H1 (cell line): Measurements from ENCODE around the gene SAMD4A. TPM values are rescaled to one million over a fixed set of nuclear protein-coding genes. Genes with fewer than 3 reads are reported as not detected.

Source experiments
- CTCF ChIA-PET: fragments of 300-600 bp; sonication (Branson Sonifier 250); formaldehyde crosslinking; loops from one replicate; lab custom pipeline; 2021; ENCODE audit not compliant: partially characterized antibody; lab: Charles Lee
- POLR2A ChIA-PET: fragments of 300-600 bp; sonication (Branson Sonifier 250); formaldehyde crosslinking; loops from one replicate; lab custom pipeline; 2021; ENCODE audit warnings: inconsistent platforms; ENCODE audit not compliant: partially characterized antibody; lab: Charles Lee
- DNase-seq, 2 experiments: peaks; one replicate each; pipeline versions ENCODE4 v3.0.0 to v3.0.0-alpha.2; 2010 to 2022; ENCODE audit warnings: low spot score in 2 of 2, low read depth in 1 of 2, mixed read lengths in 1 of 2
- FAIRE-seq: peaks from 2 replicates; lab custom pipeline; 2011; peaks lifted over from hg19 to GRCh38; lab: Jason Lieb, UNC
- H2AFZ ChIP-seq: 2 replicates; pipeline ENCODE4 v1.8.1; 2012; ENCODE audit warnings: low read length, inconsistent platforms
- H2AK5ac ChIP-seq: 2 replicates; pipeline ENCODE4 v1.6.1; 2013; ENCODE audit warnings: low read depth, low read length
- H2BK120ac ChIP-seq: replicated peaks from 2 replicates; pipeline ENCODE3; 2013; ENCODE audit warnings: low read depth, low read length, inconsistent platforms
- H2BK12ac ChIP-seq: 2 replicates; pipeline ENCODE4 v1.6.1; 2013; ENCODE audit warnings: low read depth, low read length
- H2BK15ac ChIP-seq: 2 replicates; pipeline ENCODE4 v1.6.1; 2013; ENCODE audit warnings: low read length
- H2BK20ac ChIP-seq: 2 replicates; pipeline ENCODE4 v1.6.1; 2013; ENCODE audit warnings: low read length
- H2BK5ac ChIP-seq: 2 replicates; pipeline ENCODE4 v1.6.1; 2013; ENCODE audit warnings: low read depth, low read length
- H3K14ac ChIP-seq: 2 replicates; pipeline ENCODE4 v1.6.1; 2013; ENCODE audit warnings: inconsistent platforms; ENCODE audit not compliant: insufficient read length
- H3K18ac ChIP-seq: 2 replicates; pipeline ENCODE4 v1.6.1; 2013; ENCODE audit warnings: low read length; ENCODE audit errors: extremely low read depth
- H3K23ac ChIP-seq: 2 replicates; pipeline ENCODE4 v1.6.1; 2013; ENCODE audit warnings: inconsistent platforms; ENCODE audit not compliant: insufficient read length
- H3K23me2 ChIP-seq: 2 replicates; pipeline ENCODE4 v1.6.1; 2013; ENCODE audit warnings: low read depth, low read length
- H3K27ac ChIP-seq: 2 replicates; pipeline ENCODE4 v1.6.1; 2011; ENCODE audit warnings: low read depth, low read length, inconsistent platforms
- H3K27me3 ChIP-seq, 4 experiments: replicated peaks in 1 of 4; 1 replicate in 1 of 4; 2 replicates in 3 of 4; pipeline versions ENCODE4 v1.6.1 to v1.8.1; 2011 to 2013; ENCODE audit warnings: low read length in 3 of 4, mild to moderate bottlenecking in 3 of 4, inconsistent platforms in 2 of 4, mixed read lengths in 2 of 4, moderate library complexity in 1 of 4; ENCODE audit not compliant: control insufficient read depth in 3 of 4, insufficient read depth in 3 of 4; ENCODE audit errors: extremely low read depth in 1 of 4
- H3K36me3 ChIP-seq, 4 experiments: 2 replicates each; pipeline versions ENCODE4 v1.6.1 to v1.8.1; 2011 to 2013; ENCODE audit warnings: mild to moderate bottlenecking in 4 of 4, low read length in 3 of 4, moderate library complexity in 2 of 4, control low read depth in 1 of 4, inconsistent platforms in 1 of 4; ENCODE audit not compliant: insufficient read depth in 4 of 4, control insufficient read depth in 2 of 4
- H3K4ac ChIP-seq: replicated peaks from 2 replicates; pipeline ENCODE3; 2013; ENCODE audit warnings: low read length, low read depth, mixed read lengths, inconsistent platforms; ENCODE audit not compliant: insufficient read length
- H3K4me1 ChIP-seq, 4 experiments: replicated peaks in 1 of 4; 1 replicate in 1 of 4; 2 replicates in 3 of 4; pipeline versions ENCODE4 v1.6.1 to v1.8.1; 2011 to 2013; ENCODE audit warnings: low read length in 3 of 4, inconsistent platforms in 2 of 4, mixed read lengths in 1 of 4; ENCODE audit not compliant: insufficient read depth in 4 of 4, control insufficient read depth in 3 of 4
- H3K4me2 ChIP-seq, 2 experiments: 2 replicates each; pipeline versions ENCODE4 v1.6.1 to v1.8.1; 2011 to 2013; ENCODE audit warnings: low read depth in 2 of 2, low read length in 2 of 2, control low read depth in 1 of 2, inconsistent platforms in 1 of 2, mild to moderate bottlenecking in 1 of 2; ENCODE audit not compliant: insufficient read depth in 1 of 2
- H3K4me3 ChIP-seq, 4 experiments: fragments of 200-600, 300-600 bp in 1 of 4; sonication (generic), shearing (Covaris generic), sonication (Bioruptor Twin) in 1 of 4; 2 replicates each; pipeline versions ENCODE4 v1.5.1 to v1.8.1; 2011 to 2016; ENCODE audit warnings: low read length in 4 of 4, low read depth in 3 of 4, control low read depth in 2 of 4, inconsistent platforms in 2 of 4, mild to moderate bottlenecking in 2 of 4, mixed read lengths in 1 of 4, moderate library complexity in 1 of 4; ENCODE audit not compliant: insufficient read depth in 2 of 4; ENCODE audit errors: extremely low read depth in 1 of 4
- H3K56ac ChIP-seq: replicated peaks from 2 replicates; pipeline ENCODE3; 2013; ENCODE audit warnings: low read depth, mild to moderate bottlenecking, mixed read lengths, low read length, inconsistent platforms; ENCODE audit not compliant: insufficient read length
- H3K79me1 ChIP-seq: 2 replicates; pipeline ENCODE4 v1.6.1; 2013; ENCODE audit warnings: low read depth, low read length, control low read depth
- H3K79me2 ChIP-seq, 2 experiments: 2 replicates each; pipeline versions ENCODE4 v1.6.1 to v1.8.1; 2012 to 2013; ENCODE audit warnings: low read length in 2 of 2, mild to moderate bottlenecking in 2 of 2, inconsistent platforms in 1 of 2; ENCODE audit not compliant: insufficient read depth in 2 of 2, control insufficient read depth in 1 of 2
- H3K9ac ChIP-seq, 4 experiments: replicated peaks in 1 of 4; 1 replicate in 1 of 4; 2 replicates in 3 of 4; pipeline versions ENCODE4 v1.6.1 to v1.8.1; 2011 to 2013; ENCODE audit warnings: low read depth in 3 of 4, low read length in 3 of 4, control low read depth in 2 of 4, mild to moderate bottlenecking in 2 of 4, moderate library complexity in 2 of 4, inconsistent platforms in 1 of 4; ENCODE audit errors: extremely low read depth in 1 of 4
- H3K9me3 ChIP-seq, 2 experiments: 2 replicates each; pipeline versions ENCODE4 v1.6.1 to v1.8.1; 2012 to 2013; ENCODE audit warnings: mild to moderate bottlenecking in 2 of 2, moderate library complexity in 2 of 2, control low read depth in 1 of 2, inconsistent platforms in 1 of 2, low read depth in 1 of 2, low read length in 1 of 2, mixed read lengths in 1 of 2; ENCODE audit not compliant: insufficient read depth in 2 of 2
- H4K20me1 ChIP-seq, 2 experiments: replicated peaks in 1 of 2; 2 replicates each; pipeline versions ENCODE3 to v1.8.1; 2011 to 2013; ENCODE audit warnings: inconsistent platforms in 2 of 2, low read length in 2 of 2, mild to moderate bottlenecking in 1 of 2; ENCODE audit not compliant: insufficient read depth in 2 of 2, control insufficient read depth in 1 of 2
- H4K5ac ChIP-seq: 2 replicates; pipeline ENCODE4 v1.6.1; 2013; ENCODE audit warnings: low read length, low read depth, mixed read lengths, inconsistent platforms; ENCODE audit not compliant: insufficient read length
- H4K8ac ChIP-seq: 2 replicates; pipeline ENCODE4 v1.8.0; 2013; ENCODE audit warnings: mild to moderate bottlenecking, moderate library complexity, low read length, inconsistent platforms; ENCODE audit not compliant: insufficient read depth; ENCODE audit errors: extremely low read depth
- H4K91ac ChIP-seq: replicated peaks from 2 replicates; pipeline ENCODE3; 2013; ENCODE audit warnings: low read length, mixed read lengths, inconsistent platforms; ENCODE audit not compliant: insufficient read length
- CHD2 ChIP-seq: IDR thresholded peaks from 2 replicates; pipeline ENCODE4 v1.6.1; 2012; ENCODE audit warnings: low read length, improper control_type of control experiment
- GTF2F1 ChIP-seq: IDR thresholded peaks from 2 replicates; pipeline ENCODE4 v1.6.1; 2012; ENCODE audit warnings: low read depth, low read length, improper control_type of control experiment, borderline replicate concordance
- HDAC2 ChIP-seq, 2 experiments: fragments of 300-600 bp in 1 of 2; sonication (generic) in 1 of 2; IDR thresholded peaks; 2 replicates each; pipeline ENCODE4 v1.6.1; 2011 to 2012; ENCODE audit warnings: low read depth in 2 of 2, low read length in 2 of 2, mild to moderate bottlenecking in 2 of 2, moderate library complexity in 2 of 2, borderline replicate concordance in 1 of 2, inconsistent platforms in 1 of 2
- KDM1A ChIP-seq: fragments of 200-600, 300-600 bp; sonication (generic); IDR thresholded peaks from 2 replicates; pipeline ENCODE4 v1.7.1; 2016; ENCODE audit warnings: mild to moderate bottlenecking, low read length, borderline replicate concordance
- KDM5A ChIP-seq: fragments of 200-600 bp; IDR thresholded peaks from 2 replicates; pipeline ENCODE4 v1.7.1; 2012; ENCODE audit warnings: mild to moderate bottlenecking, low read length, inconsistent platforms, mixed read lengths
- NRF1 ChIP-seq: IDR thresholded peaks from 2 replicates; pipeline ENCODE4 v1.6.1; 2011; ENCODE audit warnings: mild to moderate bottlenecking, low read depth, low read length, improper control_type of control experiment
- RBBP5 ChIP-seq: IDR thresholded peaks from 2 replicates; pipeline ENCODE4 v1.7.1; 2012; ENCODE audit warnings: low read depth, mild to moderate bottlenecking, inconsistent platforms, low read length, moderate library complexity, borderline replicate concordance
- SIRT6 ChIP-seq: IDR thresholded peaks from one replicate; pipeline ENCODE4 v1.7.1; 2012; ENCODE audit warnings: low read length, inconsistent platforms
- TEAD4 ChIP-seq: IDR thresholded peaks from 2 replicates; pipeline ENCODE4 v1.6.1; 2012; ENCODE audit warnings: low read depth, low read length, inconsistent platforms, mixed read lengths
- ZNF274 ChIP-seq: IDR thresholded peaks from 2 replicates; pipeline ENCODE4 v1.7.0; 2012; ENCODE audit warnings: low read length, borderline replicate concordance; ENCODE audit errors: extremely low read depth
- WGBS, 2 experiments: shearing (Covaris generic) in 1 of 2; methylation state at CpG; one replicate each; pipeline versions ENCODE4 v1.1.6 to v1.1.7; 2013 to 2015; ENCODE audit warnings: low lambda C conversion rate in 2 of 2, mixed read lengths in 2 of 2, inconsistent platforms in 1 of 2, low coverage in 1 of 2, missing lambda C conversion rate in 1 of 2; ENCODE audit not compliant: insufficient replicate concordance in 2 of 2, insufficient coverage in 1 of 2, insufficient read length in 1 of 2; ENCODE audit errors: extremely low coverage in 1 of 2, missing lambda C conversion rate in 1 of 2; 5-methylcytosine and 5-hydroxymethylcytosine counted together
- polyA plus RNA-seq, 7 experiments: library from polyadenylated mRNA; depleted of rRNA in 3 of 7; stranded (reverse) in 5 of 7; unstranded in 2 of 7; fragments of >200 nt in 5 of 7; fragments of 200-250 nt in 2 of 7; gene quantifications; 1 replicate in 5 of 7; 2 replicates in 1 of 7; 4 replicates in 1 of 7; pipeline versions ENCODE4 v1.2.1 to v1.2.3, GENCODE V29; 2011 to 2013; ENCODE audit warnings: missing spikeins in 2 of 7, mixed read lengths in 2 of 7
- total RNA-seq: library from RNA; stranded (reverse); fragmentation: NEBNext Ultra II Directional; extraction: Animal tissue kit (Norgen Biotek cat#: 25700); gene quantifications from 2 replicates; pipeline ENCODE4 v1.2.1, GENCODE V29; 2021

The SAMD4A gene
- total and polyA plus RNA-seq, 2 of the 8 experiments (the other 6 are each of a cell fraction or from before 2014, with no cell fraction given) = 2.4 to 12.3 TPM

GRCh38 chr14:54649056-54649455, 82.1 kb downstream of the SAMD4A start:
- H3K18ac ChIP-seq = 0 out of 2 replicates have a peak overlapping the region, but pooled peaks have one; percentile 4
- 0 out of 2 replicates have a peak overlapping the region, but pooled peaks have one; percentile 15 for H2BK20ac ChIP-seq
- H3K79me1 ChIP-seq = no peaks in the 10 kb centered on the region; the same call in 1 of the 2 replicates
- no peak overlapping the region; the same call in 1 of the 2 replicates for H2BK5ac ChIP-seq
- no peaks in the 10 kb centered on the region for H3K79me2 ChIP-seq
- H3K9ac ChIP-seq = no peak overlapping the region
- no peak overlapping the region for H2BK120ac ChIP-seq
- H3K4me1 ChIP-seq = peaks cover 5 to 29% (median 9%) of the 10 kb centered on the region in 4 experiments; a peak in 6 of 7 replicates
- no peak overlapping the region for H3K4ac ChIP-seq
- H2BK12ac ChIP-seq = peak overlapping the region; percentile 82; the same call in 1 of the 2 replicates
- H2AFZ ChIP-seq = no peak overlapping the region
- no peak overlapping the region for H4K91ac ChIP-seq
- CTCF ChIA-PET = interaction anchor here (0.9 to 2.2 kb wide), 5 partner anchors 10 to 72 kb away, joined by 3 to 9 read pairs (median 5); no protein-coding TSS in a partner anchor
- 89% methylated on average over 6 of the region's 6 CpGs; no CpG with 5 or more reads in 1 of the 2 experiments for WGBS, 2 experiments
- POLR2A ChIA-PET = interaction anchor here (1.0 to 1.1 kb wide), 2 partner anchors 10 kb away, joined by 3 read pairs; no protein-coding TSS in a partner anchor
- H3K9me3 ChIP-seq = no peaks in the 10 kb centered on the region
- no peak overlapping the region for H2BK15ac ChIP-seq
- H4K5ac ChIP-seq = no peak overlapping the region
- DNase-seq = no peak
- H3K23ac ChIP-seq = no peak overlapping the region
- H3K27me3 ChIP-seq = no peaks in the 10 kb centered on the region
- H3K27ac ChIP-seq = no peak overlapping the region
- no peak overlapping the region for H3K56ac ChIP-seq
- H3K14ac ChIP-seq = no peak overlapping the region
- H3K36me3 ChIP-seq = no peaks in the 10 kb centered on the region
- FAIRE-seq = no peak
- no peak overlapping the region for H4K8ac ChIP-seq
- H4K20me1 ChIP-seq = no peaks in the 10 kb centered on the region
- no peak overlapping the region for H3K4me3 ChIP-seq
- H3K23me2 ChIP-seq = no peaks in the 10 kb centered on the region
- H2AK5ac ChIP-seq = peak overlapping the region; percentile 76; the same call in 1 of the 2 replicates
- no peak for TF ChIP-seq RBBP5
- no peak for TF ChIP-seq KDM5A
- no peak for TF ChIP-seq KDM1A
- TF ChIP-seq HDAC2 (IDR thresholded peaks at IDR 0.05; ENCODE audit: borderline replicate concordance in 1 of 2, low read depth in 2 of 2, low read length in 2 of 2) = no peak
- no peak for TF ChIP-seq CHD2
- TF ChIP-seq GTF2F1 = no peak
- no peak for TF ChIP-seq TEAD4
- no peak for TF ChIP-seq SIRT6
- TF ChIP-seq NRF1 = no peak
- no peak for TF ChIP-seq ZNF274
- no peak overlapping the region for H3K4me2 ChIP-seq
